Endothelial cell of umbilical vein (primary cell): Measurements from ENCODE around the gene RAMACL. TPM values are rescaled to one million over a fixed set of nuclear protein-coding genes. Genes with fewer than 3 reads are reported as not detected.
A peak's percentile ranks its signal among the peaks of the same experiment; 100 is the strongest.

Experiments used
- BruUV-seq: library from RNA; stranded (reverse); fragments of 400-500 nt; replicated peaks from 2 replicates; lab custom pipeline; 2021; lab: Mats Ljungman, UMichigan
- CTCF ChIA-PET: fragments of 300-600, 350-600 bp; sonication (Branson Sonifier 250); formaldehyde crosslinking; loops from one replicate; lab custom pipeline; 2021; ENCODE audit warnings: antibody characterized with exemption, inconsistent platforms; lab: Charles Lee
- POLR2A ChIA-PET: fragments of 300-600, 350-600 bp; sonication (Branson Sonifier 250); formaldehyde crosslinking; loops from one replicate; lab custom pipeline; 2021; ENCODE audit warnings: antibody characterized with exemption, inconsistent platforms; lab: Charles Lee
- DNase-seq: peaks from one replicate; pipeline ENCODE4 v3.0.0-alpha.2; 2011; ENCODE audit warnings: low read depth, low spot score
- FAIRE-seq: peaks from 2 replicates; lab custom pipeline; 2011; peaks lifted over from hg19 to GRCh38; lab: Jason Lieb, UNC
- H2AFZ ChIP-seq: 2 replicates; pipeline ENCODE4 v1.6.0; 2012; ENCODE audit warnings: low read depth, low read length, control low read depth, inconsistent platforms
- H3K27ac ChIP-seq: 2 replicates; pipeline ENCODE4 v1.5.1; 2011; ENCODE audit warnings: low read depth, mild to moderate bottlenecking, control low read depth, low read length, moderate library complexity; ENCODE audit not compliant: insufficient read depth
- H3K27me3 ChIP-seq, 2 experiments: 2 replicates each; pipeline versions ENCODE4 v1.6.0 to v1.6.1; 2011; ENCODE audit warnings: low read length in 2 of 2, mixed read lengths in 1 of 2; ENCODE audit not compliant: control insufficient read depth in 2 of 2, insufficient read depth in 2 of 2
- H3K36me3 ChIP-seq, 2 experiments: 2 replicates in 1 of 2; 3 replicates in 1 of 2; pipeline ENCODE4 v1.5.1; 2011; ENCODE audit warnings: low read length in 2 of 2, mild to moderate bottlenecking in 1 of 2, moderate library complexity in 1 of 2; ENCODE audit not compliant: control insufficient read depth in 2 of 2, insufficient read depth in 2 of 2; ENCODE audit errors: extremely low read depth in 1 of 2
- H3K4me1 ChIP-seq: 3 replicates; pipeline ENCODE4 v1.5.1; 2011; ENCODE audit warnings: mild to moderate bottlenecking, low read length; ENCODE audit not compliant: control insufficient read depth, insufficient read depth; ENCODE audit errors: extremely low read depth
- H3K4me2 ChIP-seq: 2 replicates; pipeline ENCODE4 v1.6.1; 2011; ENCODE audit warnings: low read length, control low read depth, mixed read lengths; ENCODE audit not compliant: insufficient read depth
- H3K4me3 ChIP-seq, 3 experiments: fragments of 200-600 bp in 1 of 3; sonication (generic), shearing (Covaris generic) in 1 of 3; replicated peaks in 1 of 3; 2 replicates each; pipeline ENCODE4 v1.5.1; 2011 to 2016; ENCODE audit warnings: control low read depth in 3 of 3, low read length in 3 of 3, mild to moderate bottlenecking in 2 of 3, inconsistent platforms in 1 of 3, low read depth in 1 of 3, moderate library complexity in 1 of 3; ENCODE audit not compliant: insufficient read depth in 1 of 3
- H3K79me2 ChIP-seq: 2 replicates; pipeline ENCODE4 v1.6.0; 2012; ENCODE audit warnings: low read length, inconsistent platforms; ENCODE audit not compliant: control insufficient read depth, insufficient read depth
- H3K9ac ChIP-seq: replicated peaks from 2 replicates; pipeline ENCODE3; 2011; ENCODE audit warnings: low read length, control low read depth; ENCODE audit not compliant: insufficient read depth; ENCODE audit errors: extremely low read depth
- H3K9me1 ChIP-seq: replicated peaks from 3 replicates; pipeline ENCODE4 v1.6.0; 2011; ENCODE audit warnings: mild to moderate bottlenecking, low read length; ENCODE audit not compliant: control insufficient read depth, insufficient read depth; ENCODE audit errors: extremely low read depth
- H3K9me3 ChIP-seq: replicated peaks from 2 replicates; pipeline ENCODE4 v1.5.1; 2012; ENCODE audit warnings: low read length, inconsistent platforms; ENCODE audit not compliant: control insufficient read depth, insufficient read depth
- H4K20me1 ChIP-seq: replicated peaks from 2 replicates; pipeline ENCODE3; 2011; ENCODE audit warnings: mild to moderate bottlenecking, low read length; ENCODE audit not compliant: control insufficient read depth, insufficient read depth; ENCODE audit errors: extremely low read depth
- CTCF ChIP-seq, 2 donors: IDR thresholded peaks; 1 replicate in 1 of 2; 2 replicates in 1 of 2; pipeline ENCODE4 v1.5.1; 2011; ENCODE audit warnings: low read length in 2 of 2, mild to moderate bottlenecking in 2 of 2, moderate library complexity in 2 of 2, control low read depth in 1 of 2, inconsistent platforms in 1 of 2, low read depth in 1 of 2; ENCODE audit not compliant: insufficient read depth in 1 of 2; ENCODE audit errors: extremely low read depth in 1 of 2
- FOS ChIP-seq: IDR thresholded peaks from 2 replicates; pipeline ENCODE4 v1.6.1; 2011; ENCODE audit warnings: mild to moderate bottlenecking, low read length, moderate library complexity, borderline replicate concordance; ENCODE audit not compliant: insufficient read depth
- JUN ChIP-seq: IDR thresholded peaks from 2 replicates; pipeline ENCODE4 v1.6.1; 2011; ENCODE audit warnings: borderline replicate concordance, low read depth; ENCODE audit not compliant: insufficient read length, insufficient read depth
- POLR2A ChIP-seq: IDR thresholded peaks from 2 replicates; pipeline ENCODE4 v1.6.1; 2012; ENCODE audit warnings: low read depth, mild to moderate bottlenecking, control low read depth, low read length
- POLR2AphosphoS5 ChIP-seq: IDR thresholded peaks from 2 replicates; pipeline ENCODE4 v1.6.1; 2012; ENCODE audit warnings: low read depth, mild to moderate bottlenecking, control low read depth, low read length, moderate library complexity; ENCODE audit not compliant: insufficient read depth
- dilution Hi-C: fragments of 300-500 bp; cut with MboI; formaldehyde crosslinking; loops from one replicate; pipeline ENCODE4 v1.15.0; 2019; ENCODE audit warnings: low sequenced_read_pairs; ENCODE audit not compliant: extremely low pct_ligation_motif_present
- intact Hi-C: fragments of 100-400 bp; cut with micrococcal nuclease; formaldehyde crosslinking; loops from one replicate; pipeline ENCODE4 v1.10.0; 2022
- polyA plus RNA-seq, 4 experiments: library from polyadenylated mRNA; depleted of rRNA in 3 of 4; stranded (reverse) in 3 of 4; unstranded in 1 of 4; fragments of >200 nt; gene quantifications; 2 replicates each; pipeline versions ENCODE4 v1.2.1 to v1.2.3, GENCODE V29; 2011 to 2012; ENCODE audit warnings: missing spikeins in 1 of 4
- total RNA-seq: library from RNA; stranded (reverse); gene quantifications from 2 replicates; pipeline ENCODE4 v1.2.3, GENCODE V29; 2021

Gene RAMACL
- total and polyA plus RNA-seq, 2 donors (not counting 3 experiments of a cell fraction or from before 2014, with no cell fraction given): 0.17 to 5.3 TPM

GRCh38 chr6:166572370-166573261 lies 13.9 kb downstream of the RAMACL start:
- Histone ChIP-seq H3K27ac (no peak overlapping the region), H3K4me3 (no peak overlapping the region)
- no peak for DNase-seq

More at GRCh38 chr6:166572370-166573261, 13.9 kb downstream of the RAMACL start:
- Histone ChIP-seq H4K20me1 (no peaks in the 10 kb centered on the region), H3K27me3 (no peaks in the 10 kb centered on the region), H3K36me3 (peaks cover 0 to 4% of the 10 kb centered on the region in 2 experiments), H3K4me1 (peaks cover 15% of the 10 kb centered on the region), H2AFZ (no peak overlapping the region), H3K9ac (no peak overlapping the region), H3K9me3 (no peaks in the 10 kb centered on the region), H3K79me2 (peaks cover 3% of the 10 kb centered on the region), H3K9me1 (no peaks in the 10 kb centered on the region), H3K4me2 (peak overlapping the region; percentile 14)
- no TSS peak for BruUV-seq
- peak; percentile 49 for FAIRE-seq
- intact Hi-C loops: no loop called here
- TF ChIP-seq POLR2AphosphoS5: no peak
- no peak for TF ChIP-seq FOS
- no peak for TF ChIP-seq CTCF (IDR thresholded peaks at IDR 0.05; ENCODE audit: extremely low read depth in 1 of 2, insufficient read depth in 1 of 2, low read depth in 1 of 2, low read length in 2 of 2)
- no peak for TF ChIP-seq JUN
- TF ChIP-seq POLR2A: no peak
- CTCF ChIA-PET: interaction anchor here (0.9 to 1.4 kb wide), 5 partner anchors 9 to 203 kb away, joined by 3 to 5 read pairs (median 4); partner anchors contain the start of gene RPS6KA2
- dilution Hi-C loops: no loop called here
- POLR2A ChIA-PET: no interaction called here
